NCI-H446 (cell line): Measurements from ENCODE around the gene KIF21A.

Source experiments
- DNase-seq, 2 experiments: peaks; one replicate each; lab custom pipeline; 2025; lab: John Stamatoyannopoulos, UW

KIF21A gene

DNA sequence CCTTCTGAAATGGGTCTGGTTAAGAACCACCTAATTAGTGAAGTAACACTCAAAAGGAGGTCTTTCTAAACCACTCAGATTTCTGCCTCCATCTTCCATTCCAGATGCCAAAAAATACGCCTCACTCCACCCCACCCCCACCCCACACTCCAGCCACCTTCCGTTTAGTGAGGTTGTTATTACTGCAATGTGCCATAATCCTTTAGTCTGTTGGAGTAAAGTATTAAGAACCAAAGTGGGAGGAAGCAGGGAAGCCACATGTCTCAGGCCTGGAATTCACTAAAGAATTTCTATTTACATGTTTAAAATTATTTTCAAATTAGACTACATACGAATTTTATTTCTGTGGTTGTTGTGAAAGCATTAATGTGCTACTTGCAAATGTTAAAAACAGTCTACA is 7.4 kb downstream of the KIF21A start:
- DNase-seq: no peak

DNA sequence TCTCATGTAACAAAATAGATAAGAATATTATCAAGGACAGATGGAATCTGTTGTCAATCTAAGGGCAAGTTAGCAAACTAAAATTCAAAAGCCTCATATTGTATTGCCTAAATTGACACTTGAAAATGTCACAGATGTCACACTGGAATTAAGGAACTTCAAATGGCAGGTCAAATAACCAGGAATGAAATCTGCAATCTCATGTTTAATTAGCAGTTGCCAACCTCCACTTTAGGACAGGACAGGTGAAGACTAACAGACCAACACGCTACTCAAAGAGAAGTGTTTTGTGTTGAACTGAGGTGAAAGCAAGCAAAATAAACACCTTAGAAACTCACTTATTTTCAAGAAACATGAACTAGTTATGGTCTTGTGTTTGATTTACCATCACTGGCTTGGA is 11.1 kb downstream of the KIF21A start:
- DNase-seq: no peak

DNA sequence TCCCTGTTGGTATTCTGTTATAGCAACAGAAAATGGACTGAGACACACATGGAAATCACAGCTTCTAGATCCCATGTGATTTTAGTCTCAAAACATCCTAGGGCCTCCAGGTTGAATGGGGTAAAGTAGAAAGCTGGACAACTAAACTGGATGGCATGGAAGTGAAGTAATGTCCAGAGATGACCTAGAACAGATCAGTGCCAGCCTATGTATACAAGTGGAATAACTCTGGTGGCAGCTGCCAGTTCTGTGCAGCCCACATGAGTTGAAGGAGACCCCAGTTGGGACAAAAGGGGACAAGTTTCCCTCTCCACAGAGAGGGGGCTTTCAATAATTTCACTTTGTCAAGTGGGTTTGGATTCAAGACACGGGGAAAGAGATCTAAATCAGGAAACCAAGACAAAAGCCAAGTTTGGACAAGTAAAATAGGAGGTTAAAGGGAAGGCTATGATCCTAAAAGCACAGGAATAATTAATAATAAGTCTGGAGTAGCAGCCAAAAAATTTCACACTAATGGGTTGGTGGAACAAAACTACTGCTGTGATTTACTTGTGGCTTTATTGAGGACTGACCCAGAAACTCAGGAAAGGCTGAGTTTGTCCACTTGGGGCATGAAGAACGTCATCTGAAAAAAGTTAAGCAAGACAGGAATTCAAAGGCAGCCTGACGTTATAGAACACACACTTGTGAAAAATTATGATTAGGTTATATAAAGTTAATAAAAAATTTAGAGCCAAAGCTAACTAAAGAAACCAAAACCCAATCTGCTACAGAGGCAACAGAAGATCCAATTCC is 11.7 kb downstream of the KIF21A start:
- DNase-seq: no peak

DNA sequence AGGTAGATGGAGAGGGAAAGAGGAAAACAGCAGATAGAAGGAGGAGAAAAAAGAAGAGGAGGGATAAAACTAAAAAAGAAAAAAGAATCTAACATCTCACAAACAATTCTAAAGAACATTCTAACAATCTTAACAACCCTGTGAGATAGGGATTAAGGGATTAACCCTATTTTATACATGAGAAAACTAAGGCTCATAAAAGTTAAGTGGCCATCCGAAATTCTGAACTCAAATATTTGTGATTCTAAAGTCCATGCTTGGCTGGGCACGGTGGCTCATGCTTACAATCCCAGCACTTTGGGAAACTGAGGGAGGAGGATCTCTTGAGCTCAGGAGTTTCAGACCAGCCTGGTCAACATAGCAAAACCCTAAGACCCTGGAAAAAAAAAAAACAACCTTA is 13.1 kb downstream of the KIF21A start:
- no peak for DNase-seq

DNA sequence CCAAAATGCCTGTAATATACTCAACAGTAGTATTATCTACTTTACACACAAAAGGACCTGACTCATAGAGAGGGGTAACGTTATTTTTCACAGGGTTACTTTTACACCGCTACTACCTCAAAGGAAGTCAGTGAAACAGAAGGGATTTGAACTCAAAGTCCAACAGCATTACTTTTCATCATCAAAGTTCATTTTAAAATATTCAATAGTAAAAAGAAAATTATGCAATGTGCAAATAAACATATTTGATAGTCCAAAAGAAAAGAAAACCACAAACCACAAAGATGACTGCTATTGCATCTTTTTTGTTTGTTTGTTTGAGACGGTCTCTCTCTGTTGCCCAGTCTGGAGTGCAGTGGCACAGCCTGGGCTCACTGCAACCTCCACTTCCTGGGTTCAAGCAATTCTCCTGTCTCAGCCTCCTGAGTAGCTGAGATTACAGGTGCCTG is 15.5 kb downstream of the KIF21A start:
- DNase-seq: no peak

DNA sequence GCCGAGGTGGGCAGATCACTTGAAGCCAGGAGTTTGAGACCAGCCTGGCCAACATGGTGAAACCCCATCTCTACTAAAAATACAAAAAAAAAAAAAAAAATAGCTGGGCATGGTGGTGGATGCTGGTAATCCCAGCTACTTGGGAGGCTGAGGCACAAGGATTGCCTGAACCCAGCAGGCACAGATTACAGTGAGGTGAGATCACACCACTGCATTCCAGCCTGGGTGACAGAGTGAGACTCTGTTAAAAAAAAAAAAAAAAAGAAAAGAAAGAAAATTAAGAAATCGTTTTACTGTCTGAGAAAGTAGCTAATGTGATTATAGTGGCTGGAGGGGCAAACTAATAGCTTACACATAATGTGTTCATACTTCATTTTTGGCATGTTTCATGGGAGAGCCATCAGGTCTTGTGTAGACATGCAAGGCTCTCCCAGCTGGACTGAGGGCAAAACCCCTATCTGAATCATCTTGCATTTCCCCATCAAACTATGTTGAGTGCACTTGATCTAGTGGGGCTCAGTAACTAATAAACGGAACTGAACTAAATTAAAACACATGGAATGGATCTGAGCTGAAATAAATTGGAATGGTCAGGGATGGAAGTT is 16.2 kb downstream of the KIF21A start:
- no peak for DNase-seq

DNA sequence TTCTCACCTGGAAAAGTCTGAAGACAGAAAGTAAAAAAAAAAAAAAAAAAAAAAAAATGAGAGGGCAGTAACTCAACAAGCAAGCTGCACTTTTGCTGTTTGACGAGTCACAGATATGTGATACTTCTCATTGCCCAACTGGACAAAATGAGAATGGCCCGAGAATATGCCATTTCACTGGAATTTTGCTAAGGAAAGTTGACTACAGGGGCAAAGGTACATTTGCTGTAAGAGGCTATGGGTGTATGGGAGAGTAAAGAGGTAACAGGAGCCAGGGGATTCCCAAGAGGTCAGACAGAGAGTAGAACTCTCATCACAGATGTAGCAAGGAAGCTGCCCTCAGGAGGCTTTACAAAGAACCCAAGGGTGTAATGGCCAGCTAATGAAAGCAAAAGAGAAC is 22.9 kb downstream of the KIF21A start:
- DNase-seq: no peak

DNA sequence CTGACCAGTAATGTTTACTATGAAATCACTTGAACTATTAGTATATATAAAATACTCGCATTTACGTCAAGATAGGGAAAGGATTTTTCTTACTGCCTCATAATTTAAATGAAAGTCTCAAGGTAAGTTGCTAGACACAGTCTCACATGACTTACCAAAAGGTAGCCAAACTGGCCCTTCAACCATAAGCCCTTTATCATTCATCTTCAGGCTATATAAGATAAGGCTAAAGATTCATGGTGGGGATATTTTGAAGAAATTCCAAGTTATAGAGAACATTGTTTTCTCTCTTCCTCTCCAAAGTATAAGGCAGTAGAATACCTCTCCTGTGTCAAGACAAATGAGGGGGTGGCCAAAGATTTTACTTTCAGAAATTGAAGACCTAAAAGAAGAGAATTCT is 23.4 kb downstream of the KIF21A start:
- no peak for DNase-seq

DNA sequence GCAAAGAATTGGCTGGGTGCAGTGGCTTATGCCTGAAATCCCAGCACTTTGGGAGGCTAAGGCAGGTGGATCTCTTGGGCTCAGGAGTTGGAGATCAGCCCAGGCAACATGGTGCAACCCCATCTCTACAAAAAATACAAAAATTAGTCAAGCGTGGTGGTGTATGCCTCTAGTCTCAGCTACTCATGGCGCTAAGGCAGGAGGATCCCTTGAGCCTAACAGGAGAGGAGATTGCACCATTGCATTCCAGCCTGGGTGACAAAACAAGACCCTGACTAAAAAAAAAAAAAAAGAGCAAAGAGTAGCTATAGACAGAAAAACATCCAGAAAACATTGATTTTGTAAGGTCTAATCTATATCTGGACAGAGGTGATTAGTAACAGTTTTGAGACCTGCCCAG is 25.0 kb downstream of the KIF21A start:
- peak in 1 of 2 experiments; percentile 4 for DNase-seq

DNA sequence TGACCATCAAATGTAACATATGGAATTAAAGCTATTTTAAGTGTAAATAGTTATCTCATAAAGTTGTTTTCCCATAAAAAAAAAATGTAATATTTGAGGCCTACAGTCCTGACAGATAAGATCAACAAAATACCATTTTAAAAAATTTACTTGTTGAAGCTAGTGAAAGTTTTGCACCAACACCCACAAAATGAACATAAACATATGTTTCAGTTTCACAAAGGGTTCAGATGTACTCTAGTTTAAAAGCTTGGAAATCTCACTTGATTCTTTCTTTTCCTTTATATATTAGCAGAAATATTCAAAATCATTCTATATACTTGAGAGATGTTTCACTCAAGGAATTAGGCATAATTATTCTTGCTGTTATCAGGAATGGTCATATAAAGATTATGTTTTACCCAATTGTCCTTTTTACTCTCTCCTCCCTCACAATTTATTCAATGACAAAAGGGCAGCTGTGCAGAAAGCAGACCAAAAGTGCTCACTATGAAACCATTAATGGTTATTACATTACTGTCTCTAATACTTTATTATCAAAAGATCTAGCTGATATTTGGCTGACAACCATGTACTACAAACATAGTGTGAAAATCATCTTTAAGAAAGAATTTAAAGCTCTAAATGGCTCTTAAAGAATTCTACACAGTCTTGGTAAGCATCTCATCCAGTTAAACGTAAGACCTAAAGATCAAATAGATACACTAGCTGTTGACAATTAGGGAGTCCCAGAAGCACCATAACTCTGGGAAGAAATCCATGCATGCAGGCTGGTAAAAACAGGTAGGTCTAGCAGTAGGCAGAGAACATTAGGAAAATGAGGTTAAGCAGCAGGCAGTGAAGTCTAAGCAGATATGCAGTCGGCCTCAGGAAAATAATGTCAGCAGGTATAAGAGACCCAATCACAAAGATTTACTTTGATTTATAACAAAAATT is 28.8 kb downstream of the KIF21A start:
- no peak for DNase-seq

DNA sequence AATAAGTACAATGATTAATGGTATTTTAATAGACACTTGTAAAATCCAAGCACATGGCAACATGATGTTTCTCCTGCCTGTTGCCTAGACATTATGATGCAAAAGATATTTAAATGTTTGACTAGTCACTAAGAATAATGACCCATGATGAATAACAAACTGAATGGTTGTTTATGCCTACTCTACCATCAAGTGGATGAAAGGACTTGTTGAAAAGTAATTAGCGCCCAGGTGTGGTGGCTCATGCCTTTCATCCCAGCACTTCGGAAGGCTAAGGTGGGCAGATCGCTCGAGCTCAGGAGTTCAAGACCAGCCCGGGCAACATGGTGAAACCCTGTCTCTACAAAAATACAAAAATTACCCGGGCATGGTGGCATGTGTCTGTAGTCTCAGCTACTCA is 30.7 kb downstream of the KIF21A start:
- no peak for DNase-seq

DNA sequence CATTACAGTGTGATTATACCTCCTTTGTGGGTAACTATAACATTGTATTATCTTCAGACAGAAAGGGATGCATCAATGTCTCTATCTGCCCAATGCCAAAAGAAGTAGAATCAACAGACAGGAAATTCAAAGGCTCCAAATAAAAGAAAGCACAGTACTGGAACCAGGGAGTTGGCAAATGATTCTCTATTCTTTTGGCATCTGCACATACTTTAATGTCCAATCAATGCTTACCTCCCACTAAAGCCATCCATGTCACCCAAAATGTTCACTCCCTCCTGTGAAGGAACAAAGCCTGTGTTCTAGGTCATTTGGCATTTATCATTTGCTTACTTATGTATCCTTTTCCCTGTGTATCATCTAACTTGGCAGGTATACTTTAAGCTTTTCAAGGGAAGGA is 36.7 kb downstream of the KIF21A start:
- DNase-seq: peak in 1 of 2 experiments; percentile 47

DNA sequence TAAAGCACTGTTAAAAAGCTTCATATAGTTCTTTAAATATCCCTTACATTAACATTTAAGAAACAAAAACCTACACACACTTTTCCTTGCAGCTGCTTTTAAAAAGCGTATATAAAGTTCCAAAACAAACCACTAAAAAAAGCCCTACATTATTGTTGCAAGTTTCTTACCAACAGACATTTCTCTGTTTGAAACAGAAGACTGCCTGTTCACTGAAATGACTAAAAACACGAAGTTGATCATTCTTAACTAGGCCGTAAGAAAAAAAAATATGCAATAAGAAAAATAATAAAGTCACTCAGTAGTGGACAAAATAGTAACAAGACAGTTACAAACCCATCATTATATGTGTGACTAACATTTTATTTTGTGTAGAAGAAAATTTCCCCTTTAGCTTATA is 37.3 kb downstream of the KIF21A start:
- no peak for DNase-seq

DNA sequence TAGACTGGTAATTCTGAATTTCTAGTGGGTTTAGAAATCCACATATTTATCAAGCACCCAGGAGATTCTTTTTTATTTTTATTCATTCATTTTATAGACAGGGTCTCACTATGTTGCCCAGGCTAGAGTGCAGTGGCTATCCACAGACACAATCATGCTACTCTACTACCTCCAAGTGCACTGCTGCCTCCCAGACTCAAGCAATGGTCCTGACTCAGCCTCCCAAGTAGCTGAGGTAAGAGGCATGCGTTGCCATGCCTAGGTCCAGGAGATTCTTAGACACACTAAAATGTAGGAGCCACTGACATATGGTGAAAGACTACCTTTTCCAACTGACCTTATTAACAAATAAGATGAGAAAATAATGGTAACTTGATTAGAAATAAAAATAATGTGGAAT is 38.9 kb downstream of the KIF21A start:
- no peak for DNase-seq

DNA sequence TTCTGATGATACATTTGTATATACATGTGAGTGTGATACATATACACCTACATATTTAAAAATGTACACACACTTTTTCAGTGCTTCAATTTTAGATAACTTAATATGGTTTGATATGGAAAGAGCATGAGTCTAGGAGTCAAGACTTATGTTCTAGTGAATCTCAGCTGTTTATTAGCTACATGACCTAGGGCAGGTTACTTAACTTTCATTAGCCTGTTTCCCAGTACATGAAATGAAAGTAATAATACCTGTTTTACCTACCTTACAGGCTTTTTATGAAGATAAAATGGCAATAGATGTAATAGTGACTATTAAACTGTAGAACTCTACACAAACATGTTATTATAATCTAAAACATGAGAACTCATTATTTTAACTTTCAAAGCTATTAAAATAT is 39.5 kb downstream of the KIF21A start:
- no peak for DNase-seq

DNA sequence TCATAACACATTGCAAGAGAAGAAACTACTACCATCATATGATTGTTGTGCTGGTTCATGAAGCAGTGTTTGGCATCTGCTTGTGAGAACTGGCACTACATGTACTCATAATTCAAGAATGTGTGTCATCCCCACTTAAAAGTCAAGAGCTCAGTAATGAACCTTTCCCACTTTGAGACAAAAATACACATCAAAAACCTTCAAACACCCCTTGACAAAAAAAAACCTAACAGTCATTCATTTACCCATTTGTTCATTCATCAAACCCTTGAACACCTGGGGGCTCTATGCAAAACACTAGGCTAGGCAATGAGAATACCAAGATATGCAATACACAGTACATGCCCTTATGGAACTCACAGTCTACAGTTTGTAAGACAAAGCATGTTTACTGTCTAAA is 40.0 kb downstream of the KIF21A start:
- no peak for DNase-seq

DNA sequence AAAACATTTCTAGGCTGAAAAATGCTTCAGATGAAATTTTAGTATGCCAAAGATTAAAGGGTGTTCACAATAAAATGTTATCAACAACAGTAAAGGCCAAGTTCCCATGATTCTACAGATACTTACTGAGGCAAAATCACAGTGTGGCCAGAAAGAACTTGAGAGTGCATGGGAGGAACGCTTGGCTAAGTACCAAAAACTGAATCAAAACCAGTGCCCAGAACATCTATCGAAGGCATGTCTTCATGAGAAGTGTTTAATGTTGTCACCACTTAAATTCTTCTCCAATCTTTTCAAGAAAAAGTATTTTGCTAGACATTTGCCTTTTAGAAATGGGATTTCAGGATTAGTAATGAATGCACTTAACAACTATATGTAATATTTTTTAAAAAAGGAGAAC is 41.5 kb downstream of the KIF21A start:
- peak in 1 of 2 experiments; percentile 64 for DNase-seq

DNA sequence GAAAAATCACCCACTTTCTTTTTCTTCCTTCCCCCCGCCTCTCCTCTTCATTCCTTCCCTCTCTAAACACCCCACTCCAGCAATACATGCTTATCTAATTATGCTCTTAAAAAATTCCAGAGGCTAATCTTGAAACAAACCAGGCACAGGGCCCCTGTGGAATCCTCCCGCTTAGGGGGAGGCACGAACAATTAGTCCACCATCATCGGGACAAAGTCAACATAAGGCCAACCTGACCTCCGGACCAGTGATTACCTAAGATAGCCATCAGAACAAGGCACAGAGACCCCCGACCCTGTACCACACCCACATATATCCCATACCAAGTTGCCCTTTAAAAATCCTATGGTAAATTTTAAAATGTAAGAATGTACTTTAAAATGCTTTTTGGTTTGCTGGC is 47.1 kb downstream of the KIF21A start:
- no peak for DNase-seq

DNA sequence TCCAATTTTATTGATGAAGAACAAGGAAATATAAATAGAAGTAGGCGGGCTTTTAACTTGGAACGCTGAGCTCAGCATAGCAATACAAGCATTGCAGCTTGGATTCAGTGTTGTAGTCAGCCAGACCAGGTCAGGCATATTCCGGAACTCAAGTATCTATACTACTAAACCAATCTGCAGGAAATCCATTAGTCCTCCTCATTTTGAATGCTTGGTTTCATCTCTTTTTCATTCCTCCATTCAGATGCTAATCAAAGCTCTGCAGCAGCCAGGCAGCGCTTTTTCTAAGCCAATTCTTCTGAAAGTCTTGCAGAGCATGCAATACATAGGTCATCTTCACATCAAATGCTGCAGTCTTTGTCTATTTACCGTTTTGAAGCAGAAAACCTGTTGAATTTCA is 49.0 kb downstream of the KIF21A start:
- no peak for DNase-seq

DNA sequence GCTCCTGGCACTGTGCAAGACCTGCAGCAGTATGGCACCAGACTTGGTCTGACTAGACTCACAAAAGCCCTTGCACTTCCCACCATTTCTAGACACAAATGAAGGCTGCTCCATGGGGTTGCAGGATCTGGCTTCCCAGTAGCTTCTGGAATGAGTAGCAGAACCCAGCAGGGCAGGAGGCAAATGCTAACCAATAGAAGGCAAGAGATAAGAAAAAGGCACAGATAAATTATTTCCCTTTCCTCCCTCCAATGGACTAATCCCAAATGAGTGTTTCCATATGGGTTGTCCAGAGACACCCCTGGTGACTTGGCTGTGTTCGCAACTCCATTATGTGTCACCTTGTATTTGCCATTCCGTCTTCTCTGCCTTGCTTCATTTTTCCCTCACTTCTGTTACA is 49.7 kb downstream of the KIF21A start:
- no peak for DNase-seq

DNA sequence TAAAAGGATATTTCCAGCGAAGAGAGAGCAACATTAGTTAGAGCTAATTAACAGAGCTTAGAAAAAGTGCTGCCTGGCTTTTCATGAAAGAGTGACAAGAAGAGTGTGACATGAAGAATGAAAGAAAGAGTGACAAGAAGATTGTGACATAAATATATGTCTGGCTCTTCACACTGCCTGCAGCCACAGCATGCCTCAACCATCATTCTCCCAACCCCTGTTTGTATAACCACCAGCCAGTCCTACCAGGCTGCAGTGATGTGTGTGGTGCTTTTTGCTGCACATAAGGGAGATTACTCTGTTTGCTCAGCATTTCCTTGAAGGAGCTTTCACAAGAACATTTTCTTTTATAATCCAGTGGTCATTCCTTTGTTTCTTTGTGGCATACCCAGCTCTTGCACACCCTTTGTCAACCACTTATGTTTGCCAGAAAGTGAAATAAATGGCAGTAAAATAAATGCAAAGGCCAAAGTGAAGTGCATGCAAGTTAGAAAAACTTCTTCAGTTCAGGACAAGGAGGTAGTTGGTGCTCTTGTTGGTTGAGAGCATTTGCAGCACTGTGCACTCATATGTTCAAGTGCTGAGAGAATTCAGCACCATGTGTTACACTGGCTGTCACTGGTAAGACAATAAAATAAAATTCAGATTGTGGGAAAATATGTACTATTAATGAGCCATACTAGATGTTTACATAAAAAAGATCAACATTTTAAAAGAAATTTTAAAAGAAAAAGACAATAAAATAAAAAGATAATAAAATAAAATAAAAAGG is 50.6 kb downstream of the KIF21A start:
- DNase-seq: no peak

DNA sequence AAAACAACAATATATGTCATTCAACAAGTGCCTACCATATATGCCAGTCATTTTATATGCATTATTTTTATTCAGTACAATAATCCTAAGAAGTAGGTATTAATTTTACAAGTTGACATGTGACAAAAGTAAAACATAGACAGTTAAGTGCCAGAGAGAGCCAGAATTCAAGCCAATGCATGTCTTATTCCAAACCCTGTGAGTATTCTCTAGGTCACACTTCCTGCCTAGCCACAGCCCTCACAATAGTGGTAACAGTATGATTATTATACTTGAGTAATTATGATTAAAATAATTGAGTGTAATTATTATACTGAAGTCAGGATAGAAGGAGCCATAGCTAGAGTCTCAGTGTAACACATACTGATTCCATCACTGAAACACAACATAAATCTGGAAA is 52.2 kb downstream of the KIF21A start:
- DNase-seq: no peak
